Fibroblast of villous mesenchyme (primary cell): ENCODE measurements around the gene KIAA0040. TPM values are rescaled to one million over a fixed set of nuclear protein-coding genes. Genes with fewer than 3 reads are reported as not detected.
A peak's percentile ranks its signal among the peaks of the same experiment; 100 is the strongest.

Experiments
- DNase-seq: peaks from one replicate; pipeline ENCODE4 v3.0.0-alpha.2; 2010; ENCODE audit warnings: low read depth
- H3K4me3 ChIP-seq: 2 replicates; pipeline ENCODE4 v1.5.1; 2011; ENCODE audit warnings: low read depth, mild to moderate bottlenecking, low read length
- CTCF ChIP-seq: IDR thresholded peaks from 2 replicates; pipeline ENCODE4 v1.5.1; 2012; ENCODE audit warnings: low read depth, mild to moderate bottlenecking, low read length; ENCODE audit not compliant: insufficient read depth
- total RNA-seq: library from RNA; depleted of rRNA; stranded (reverse); fragments of >200 nt; gene quantifications from 2 replicates; pipeline ENCODE4 v1.2.3, GENCODE V29; 2012

KIAA0040 gene
- total RNA-seq, 1 donor, result under 0.01 TPM

DNA sequence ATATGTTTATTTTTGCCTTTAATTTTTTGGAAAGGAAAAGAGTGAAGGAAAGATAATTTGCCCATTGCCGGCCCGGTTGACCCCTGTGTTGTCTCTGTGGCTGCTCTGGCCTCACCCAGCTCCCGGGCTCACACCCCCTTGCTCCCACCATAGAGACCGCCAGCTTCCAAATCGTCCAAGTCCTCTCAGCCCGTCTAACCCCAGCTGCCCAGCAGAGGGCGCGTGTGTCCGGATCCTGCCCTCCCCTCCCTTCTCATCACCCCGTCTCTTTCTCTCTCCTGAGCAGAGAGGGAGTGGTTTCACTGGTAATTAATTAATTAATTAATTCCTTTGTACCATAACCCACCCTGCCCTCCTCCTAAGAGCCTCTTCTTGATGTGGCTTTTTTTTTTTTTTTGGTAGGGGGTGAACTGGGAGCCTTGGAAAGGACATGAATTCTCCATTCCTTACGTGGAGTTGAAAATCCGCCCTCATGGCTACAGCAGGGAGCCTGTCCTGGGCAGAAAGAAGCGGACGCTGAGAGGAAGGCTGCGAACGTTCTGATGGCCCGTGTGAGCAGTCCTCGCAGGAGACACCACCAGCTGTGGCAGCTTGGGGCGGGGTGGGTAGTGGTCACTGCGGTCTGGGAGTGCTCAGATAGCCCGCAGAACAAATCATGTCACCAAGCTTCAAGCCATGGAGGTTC is 45.9 kb downstream of the KIAA0040 start:
- TF ChIP-seq CTCF, result peak; percentile 94
- DNase-seq, result peak; percentile 50
- no peak overlapping the region for H3K4me3 ChIP-seq

DNA sequence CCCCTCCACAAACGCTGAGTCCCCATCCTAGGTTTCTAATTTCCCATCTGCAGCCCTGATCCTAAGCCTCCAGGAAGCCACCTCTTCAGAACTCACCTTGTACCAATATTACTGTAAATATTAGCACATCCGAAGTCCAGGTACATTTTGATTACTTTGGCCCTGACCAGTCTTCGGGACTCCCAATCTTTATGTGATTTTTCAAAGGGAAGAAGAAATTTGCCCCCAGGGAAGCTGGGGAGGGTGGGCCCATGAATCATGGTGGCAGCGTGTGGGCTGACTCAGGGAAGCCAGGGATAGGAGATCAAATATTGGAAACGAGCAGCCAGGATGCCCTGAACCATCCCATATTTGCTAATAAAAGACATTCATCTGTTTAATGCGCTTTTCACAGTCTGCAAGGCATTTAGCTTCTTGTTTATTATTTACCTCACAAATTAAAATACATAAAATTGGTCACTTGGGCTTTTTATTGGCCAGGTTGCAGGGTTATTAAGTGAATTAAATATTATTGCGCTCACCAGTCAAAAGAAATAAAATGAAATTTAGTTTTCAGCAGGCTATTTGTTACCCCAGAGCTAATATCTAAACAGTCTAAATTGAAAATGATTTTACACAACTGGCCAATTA is 46.6 kb downstream of the KIAA0040 start:
- no peak for TF ChIP-seq CTCF
- DNase-seq, result no peak
- no peak overlapping the region for H3K4me3 ChIP-seq

GRCh38 chr1:175138579-175138978 is 54.0 kb downstream of the KIAA0040 start:
- H3K4me3 ChIP-seq, result no peak overlapping the region
- TF ChIP-seq CTCF, result no peak
- DNase-seq, result no peak

GRCh38 chr1:175137369-175137768 is 55.2 kb downstream of the KIAA0040 start:
- TF ChIP-seq CTCF, result no peak
- no peak for DNase-seq
- H3K4me3 ChIP-seq, result no peak overlapping the region

- H3K4me3 ChIP-seq, result no peak overlapping the region
- TF ChIP-seq CTCF, result no peak
- no peak for DNase-seq
Observed at GRCh38 chr1:175136246-175136645, 56.3 kb downstream of the KIAA0040 start.

DNA sequence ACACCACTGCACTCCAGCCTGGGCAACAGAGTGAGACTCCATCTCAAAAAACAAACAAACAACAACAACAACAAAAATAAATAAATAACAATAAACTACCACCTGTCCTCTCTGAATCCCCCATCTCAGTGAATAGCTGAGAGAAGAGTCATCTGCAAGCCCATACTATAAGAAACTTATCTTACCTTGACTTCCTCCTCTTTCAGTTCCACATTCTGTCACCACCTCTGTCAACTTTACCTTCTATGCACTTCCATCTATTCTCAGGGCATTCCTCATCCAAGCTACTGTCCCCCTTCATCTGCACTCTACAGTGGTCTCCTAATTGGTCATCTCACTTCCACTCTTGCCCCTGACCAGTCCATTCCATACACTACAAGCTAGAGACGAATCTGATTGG is 58.1 kb downstream of the KIAA0040 start:
- no peak overlapping the region for H3K4me3 ChIP-seq
- no peak for DNase-seq
- TF ChIP-seq CTCF, result no peak
